ENCODE data around the gene GSG1L. TPM values are rescaled to one million over a fixed set of nuclear protein-coding genes. Genes with fewer than 3 reads are reported as not detected.

Gene GSG1L
- total and polyA plus RNA-seq, 2 of the 13 experiments (the other 11 are each of a cell fraction or from before 2014, with no cell fraction given) = not detected

GRCh38 chr16:27800817-27801216 lies 262.7 kb downstream of the GSG1L start:
- no peak for DNase-seq (ENCODE audit: low spot score)
- no peak overlapping the region for H3K4me3 ChIP-seq (replicated peaks in 1 of 3; ENCODE audit: insufficient read depth in 1 of 3, low read depth in 2 of 3, low read length in 3 of 3)
- BruUV-seq (replicated peaks) = no TSS peak
- peaks cover 7% of the 10 kb centered on the region; the same call in 1 of the 2 replicates for H4K20me1 ChIP-seq (ENCODE audit: insufficient read depth, low read length)
- H3K9ac ChIP-seq (ENCODE audit: insufficient read depth, low read depth, low read length) = no peak overlapping the region
- H3K4me1 ChIP-seq (ENCODE audit: insufficient read depth, low read length) = no peaks in the 10 kb centered on the region
- no peak for ATAC-seq
- no peak overlapping the region for H3K4me2 ChIP-seq (ENCODE audit: low read depth, low read length)
- no peak overlapping the region for H3K27ac ChIP-seq (ENCODE audit: extremely low read length, insufficient read depth, low read length)
- ChIA-PET CTCF (ENCODE audit: low intra/inter-chr PET ratio, low total read pairs) (no interaction called here), POLR2A (no interaction called here)
- no peak for FAIRE-seq
- in situ Hi-C loops (cut with HindIII; ENCODE audit: extremely low pct_ligation_motif_present, low pct_unique_long_range_greater_than_20kb) (no loop called here), intact Hi-C loops (cut with micrococcal nuclease; ENCODE audit: unreplicated experiment) (no loop called here)
- no peaks in the 10 kb centered on the region for H3K79me2 ChIP-seq (ENCODE audit: insufficient read depth, low read length)
- H3K36me3 ChIP-seq (replicated peaks in 1 of 2; ENCODE audit: control insufficient read depth in 1 of 2, insufficient read depth in 2 of 2, low read length in 2 of 2) = no peaks in the 10 kb centered on the region
- WGBS (ENCODE audit: low lambda C conversion rate) = 20% methylated on average over 9 of the region's 9 CpGs
- no peaks in the 10 kb centered on the region for H3K9me3 ChIP-seq (ENCODE audit: low read length)
- H3K27me3 ChIP-seq (ENCODE audit: control insufficient read depth in 1 of 2, insufficient read depth in 2 of 2, low read length in 2 of 2) = peaks cover 2 to 7% of the 10 kb centered on the region in 2 experiments; a peak in 3 of 5 replicates
- H2AFZ ChIP-seq (ENCODE audit: low read length) = no peak overlapping the region
- no peak for TF ChIP-seq LCORL (IDR thresholded peaks at IDR 0.05)
- TF ChIP-seq LCORL (CRISPR knock-in tag; IDR thresholded peaks at IDR 0.05) = no peak
- no peak for TF ChIP-seq ZNF652 (CRISPR knock-in tag; IDR thresholded peaks at IDR 0.05; ENCODE audit: borderline replicate concordance, low read depth)
- no peak for TF ChIP-seq ZNF33B (CRISPR knock-in tag; IDR thresholded peaks at IDR 0.05)
- TF ChIP-seq NR2F2 (IDR thresholded peaks at IDR 0.05; ENCODE audit: borderline replicate concordance, low read depth) = no peak
- TF ChIP-seq, protein P1, sequence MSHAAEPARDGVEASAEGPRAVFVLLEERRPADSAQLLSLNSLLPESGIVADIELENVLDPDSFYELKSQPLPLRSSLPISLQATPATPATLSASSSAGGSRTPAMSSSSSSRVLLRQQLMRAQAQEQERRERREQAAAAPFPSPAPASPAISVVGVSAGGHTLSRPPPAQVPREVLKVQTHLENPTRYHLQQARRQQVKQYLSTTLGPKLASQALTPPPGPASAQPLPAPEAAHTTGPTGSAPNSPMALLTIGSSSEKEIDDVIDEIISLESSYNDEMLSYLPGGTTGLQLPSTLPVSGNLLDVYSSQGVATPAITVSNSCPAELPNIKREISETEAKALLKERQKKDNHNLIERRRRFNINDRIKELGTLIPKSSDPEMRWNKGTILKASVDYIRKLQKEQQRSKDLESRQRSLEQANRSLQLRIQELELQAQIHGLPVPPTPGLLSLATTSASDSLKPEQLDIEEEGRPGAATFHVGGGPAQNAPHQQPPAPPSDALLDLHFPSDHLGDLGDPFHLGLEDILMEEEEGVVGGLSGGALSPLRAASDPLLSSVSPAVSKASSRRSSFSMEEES (CRISPR knock-in tag; IDR thresholded peaks at IDR 0.05) = no peak
- TF ChIP-seq ZNF577 (CRISPR knock-in tag; IDR thresholded peaks at IDR 0.05; ENCODE audit: borderline replicate concordance, low read depth) = no peak
- TF ChIP-seq DMAP1 (CRISPR knock-in tag; IDR thresholded peaks at IDR 0.05) = no peak
- no peak for TF ChIP-seq TBX2 (CRISPR knock-in tag; IDR thresholded peaks at IDR 0.05; ENCODE audit: borderline replicate concordance)
- TF ChIP-seq ZNF724P (CRISPR knock-in tag; IDR thresholded peaks at IDR 0.05; ENCODE audit: borderline replicate concordance) = no peak
- no peak for TF ChIP-seq SATB2 (CRISPR knock-in tag; IDR thresholded peaks at IDR 0.05)
- TF ChIP-seq TCF12 (IDR thresholded peaks at IDR 0.05) = no peak
- no peak for TF ChIP-seq TCF12 (CRISPR knock-in tag; IDR thresholded peaks at IDR 0.05)

Measured in HepG2 (cell line).